Muscle layer of colon (tissue), 2 donors: Measurements from ENCODE around the gene UBXN10.
"Not testable (repeated sequence)": the region's sequence is repeated elsewhere in the genome, so short reads cannot be mapped to it uniquely, and the experiment has no call there.

Source experiments
- H3K27ac ChIP-seq: one replicate; pipeline ENCODE4 v1.7.0; 2013; ENCODE audit warnings: low read depth, mild to moderate bottlenecking, low read length, moderate library complexity
- H3K27me3 ChIP-seq, 2 donors: one replicate each; pipeline ENCODE4 v1.7.0; 2013; ENCODE audit warnings: low read length in 2 of 2, mild to moderate bottlenecking in 2 of 2; ENCODE audit not compliant: insufficient read depth in 2 of 2, control insufficient read depth in 1 of 2
- H3K36me3 ChIP-seq: one replicate; pipeline ENCODE4 v1.7.0; 2013; ENCODE audit warnings: mild to moderate bottlenecking, low read length; ENCODE audit not compliant: insufficient read depth
- H3K4me1 ChIP-seq: one replicate; pipeline ENCODE4 v1.7.0; 2013; ENCODE audit warnings: mild to moderate bottlenecking, low read length; ENCODE audit not compliant: insufficient read depth
- H3K4me3 ChIP-seq, 2 donors: one replicate each; pipeline ENCODE4 v1.7.0; 2013; ENCODE audit warnings: low read length in 2 of 2, low read depth in 1 of 2, mild to moderate bottlenecking in 1 of 2, moderate library complexity in 1 of 2
- H3K9ac ChIP-seq: one replicate; pipeline ENCODE4 v1.7.0; 2013; ENCODE audit warnings: low read length
- H3K9me3 ChIP-seq: one replicate; pipeline ENCODE4 v1.7.0; 2013; ENCODE audit warnings: mild to moderate bottlenecking, low read length
- donor health status: abdominal sarcoma.
- donor health status: Adenocarcinoma of cecum.

Gene UBXN10

DNA sequence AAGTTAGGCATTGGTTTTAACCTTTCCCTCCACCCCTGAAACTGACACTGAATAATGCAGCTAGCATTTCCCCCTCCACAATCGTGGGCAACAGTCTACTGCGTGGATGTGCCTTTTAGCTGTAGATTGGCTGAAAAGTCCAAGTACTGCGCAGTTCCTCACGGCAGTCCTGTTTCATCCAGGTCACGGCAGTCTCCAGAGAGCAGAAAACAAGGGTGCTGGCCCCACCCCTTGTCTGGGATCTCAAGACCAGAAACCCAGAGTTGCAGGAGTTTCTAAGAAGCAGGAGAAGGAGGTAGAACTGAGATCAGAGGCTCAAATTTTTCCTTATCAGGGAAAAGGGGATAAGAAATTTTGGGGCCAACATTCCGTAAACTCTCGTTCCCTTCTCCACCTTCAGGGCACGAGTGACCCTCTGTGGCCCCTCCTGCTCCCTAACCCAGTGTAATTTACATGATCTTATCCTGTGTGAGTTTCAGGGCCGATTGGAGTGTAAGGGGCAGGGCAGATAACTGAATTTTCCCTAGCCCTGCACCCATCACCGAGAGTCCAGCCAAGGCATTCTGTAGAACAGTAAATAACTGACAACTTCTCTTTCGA is 26.3 kb downstream of the UBXN10 start:
- no peak overlapping the region for H3K9ac ChIP-seq
- H3K27me3 ChIP-seq = no peaks in the 10 kb centered on the region
- no peak overlapping the region for H3K27ac ChIP-seq
- H3K36me3 ChIP-seq = no peaks in the 10 kb centered on the region
- no peak overlapping the region for H3K4me3 ChIP-seq
- peaks cover 10% of the 10 kb centered on the region for H3K4me1 ChIP-seq
- no peaks in the 10 kb centered on the region for H3K9me3 ChIP-seq

DNA sequence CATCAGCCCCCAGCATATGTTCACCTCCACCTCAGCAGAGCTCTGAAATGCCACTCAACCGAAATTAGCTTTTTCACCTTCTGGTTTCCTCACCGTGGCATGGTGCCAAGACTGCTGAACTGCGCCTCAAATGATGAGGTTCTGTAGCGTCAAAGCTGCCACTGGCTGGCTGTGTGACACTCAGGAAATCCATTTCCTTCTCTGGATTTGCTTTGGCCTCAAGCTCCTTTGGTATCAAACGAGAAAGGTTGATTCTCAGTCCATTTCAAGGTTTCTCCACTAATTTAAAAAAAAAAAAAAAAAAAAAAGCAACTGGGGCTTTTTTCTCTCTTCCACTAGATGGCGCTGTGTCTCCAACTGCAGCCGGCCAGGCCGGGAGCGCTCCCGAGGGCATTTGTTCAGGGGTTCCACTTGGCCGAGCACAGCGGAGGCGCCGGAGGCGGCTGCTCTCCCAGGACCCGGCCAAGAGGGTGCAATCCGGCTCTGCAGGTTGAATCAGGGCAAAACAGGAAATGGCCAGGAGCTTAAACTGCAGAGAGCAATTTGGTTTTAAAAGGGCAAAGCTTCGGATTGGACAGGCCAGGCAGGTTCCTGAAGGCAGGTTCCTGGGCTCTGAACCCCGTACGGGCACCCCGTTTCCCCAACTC is 26.9 kb downstream of the UBXN10 start:
- Histone ChIP-seq H3K4me3 (no peak overlapping the region), H3K9me3 (no peaks in the 10 kb centered on the region), H3K4me1 (peaks cover 10% of the 10 kb centered on the region), H3K27me3 (no peaks in the 10 kb centered on the region), H3K27ac (no peak overlapping the region), H3K9ac (no peak overlapping the region), H3K36me3 (no peaks in the 10 kb centered on the region)

DNA sequence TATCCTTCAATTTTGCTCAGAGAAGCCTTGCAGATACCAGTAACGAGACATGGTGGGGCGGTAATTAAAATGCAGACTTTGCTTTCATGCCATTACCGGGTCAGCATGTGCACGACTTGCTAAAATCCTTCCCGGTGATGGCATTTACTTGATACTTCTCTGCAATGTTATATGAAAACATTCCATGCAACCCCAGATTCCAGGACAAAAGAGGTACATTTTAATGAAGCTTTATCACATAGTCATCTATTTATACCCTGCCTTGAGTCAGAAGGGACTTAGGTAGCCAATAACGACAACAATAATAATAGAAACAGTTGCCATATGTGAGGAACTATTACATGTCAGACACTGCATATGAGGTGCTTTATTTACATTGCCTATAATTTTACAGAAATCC is 29.8 kb downstream of the UBXN10 start:
- H3K4me1 ChIP-seq = peaks cover 10% of the 10 kb centered on the region
- no peak overlapping the region for H3K9ac ChIP-seq
- H3K27me3 ChIP-seq = no peaks in the 10 kb centered on the region
- no peak overlapping the region for H3K4me3 ChIP-seq
- no peaks in the 10 kb centered on the region for H3K36me3 ChIP-seq
- no peak overlapping the region for H3K27ac ChIP-seq
- H3K9me3 ChIP-seq = no peaks in the 10 kb centered on the region

DNA sequence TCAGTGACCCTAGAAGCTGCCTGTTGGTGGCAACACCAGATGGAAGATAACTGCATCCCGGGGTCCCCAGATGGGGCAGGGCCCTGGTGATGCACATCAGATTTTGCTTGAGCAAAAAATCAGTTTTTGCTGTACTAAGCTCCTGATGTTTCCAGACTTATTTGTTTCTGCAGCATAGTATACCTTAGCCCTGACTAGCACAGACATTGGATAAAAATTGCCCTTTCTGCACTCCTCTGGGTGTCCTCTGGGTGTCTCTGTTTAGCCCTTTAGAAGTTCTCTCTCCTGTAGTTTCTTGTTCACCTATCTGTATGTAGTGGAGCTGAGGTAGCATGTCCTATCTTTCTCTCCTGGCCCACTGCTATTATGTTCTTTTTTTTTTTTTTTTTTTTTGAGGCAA is 30.7 kb downstream of the UBXN10 start:
- Histone ChIP-seq H3K9me3 (no peaks in the 10 kb centered on the region), H3K9ac (no peak overlapping the region), H3K36me3 (no peaks in the 10 kb centered on the region), H3K27ac (no peak overlapping the region), H3K4me1 (peaks cover 10% of the 10 kb centered on the region), H3K27me3 (no peaks in the 10 kb centered on the region), H3K4me3 (no peak overlapping the region)

DNA sequence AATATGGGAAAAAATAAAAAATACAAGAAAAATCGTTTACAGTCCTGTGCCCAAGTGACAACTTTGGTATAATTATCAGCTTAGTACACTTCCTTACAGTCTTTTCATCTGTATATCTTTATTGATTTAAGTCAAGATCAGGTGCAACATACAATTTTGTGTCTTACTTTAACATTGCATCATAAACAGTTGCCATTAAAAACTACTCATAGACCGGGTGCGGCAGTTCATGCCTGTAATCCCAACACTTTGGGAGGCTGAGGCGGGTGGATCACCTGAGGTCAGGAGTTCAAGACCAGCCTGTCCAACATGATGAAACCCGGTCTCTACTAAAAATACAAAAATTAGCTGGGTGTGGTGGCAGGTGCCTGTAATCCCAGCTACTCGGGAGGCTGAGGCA is 33.2 kb downstream of the UBXN10 start:
- H3K9me3 ChIP-seq, H3K4me3 ChIP-seq, H3K4me1 ChIP-seq, H3K36me3 ChIP-seq, H3K9ac ChIP-seq, H3K27ac ChIP-seq, H3K27me3 ChIP-seq: not testable (repeated sequence)

DNA sequence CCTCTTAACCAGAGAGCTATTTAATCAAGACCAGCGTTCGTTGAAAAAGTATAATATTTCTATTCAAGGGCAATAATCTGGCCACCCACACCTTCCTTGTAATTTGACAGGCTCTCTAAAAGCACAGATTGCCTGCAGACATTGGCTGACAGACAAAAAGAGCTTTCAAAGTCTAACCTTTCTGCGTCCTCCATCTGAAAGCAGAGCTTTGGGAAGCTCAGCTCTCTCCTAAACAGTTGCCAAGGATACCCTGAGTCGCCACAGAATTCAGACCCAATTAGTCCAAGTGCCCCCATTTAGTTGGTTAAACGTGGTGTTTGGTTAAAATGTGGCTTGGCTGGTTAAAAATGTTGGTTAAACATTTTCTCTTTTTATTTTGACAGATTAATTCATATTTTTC is 34.1 kb downstream of the UBXN10 start:
- H3K36me3 ChIP-seq = no peaks in the 10 kb centered on the region
- no peaks in the 10 kb centered on the region for H3K4me1 ChIP-seq
- H3K27ac ChIP-seq = no peak overlapping the region
- H3K4me3 ChIP-seq = no peak overlapping the region
- no peaks in the 10 kb centered on the region for H3K9me3 ChIP-seq
- no peaks in the 10 kb centered on the region for H3K27me3 ChIP-seq
- H3K9ac ChIP-seq = no peak overlapping the region

DNA sequence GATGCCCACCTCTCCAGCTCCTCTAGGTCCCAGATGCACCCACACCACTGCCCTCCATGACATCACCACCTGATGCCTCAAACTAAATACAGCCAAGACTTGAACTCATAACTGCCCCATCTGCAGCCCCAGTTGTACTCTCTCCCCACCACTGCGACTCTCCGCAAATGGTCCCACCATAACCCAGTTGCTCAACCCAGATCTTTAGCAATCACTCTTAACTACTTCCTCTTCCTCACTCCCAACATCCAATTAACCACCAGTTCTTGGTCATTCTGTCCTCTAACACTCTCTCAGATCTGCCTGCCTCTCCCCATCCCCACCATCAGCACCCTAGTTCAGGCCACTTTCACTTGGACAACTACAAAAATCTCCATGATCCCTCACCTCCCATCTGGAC is 37.2 kb downstream of the UBXN10 start:
- Histone ChIP-seq H3K9me3 (no peaks in the 10 kb centered on the region), H3K27ac (no peak overlapping the region), H3K9ac (no peak overlapping the region), H3K4me3 (no peak overlapping the region), H3K4me1 (no peaks in the 10 kb centered on the region), H3K27me3 (no peaks in the 10 kb centered on the region), H3K36me3 (no peaks in the 10 kb centered on the region)

DNA sequence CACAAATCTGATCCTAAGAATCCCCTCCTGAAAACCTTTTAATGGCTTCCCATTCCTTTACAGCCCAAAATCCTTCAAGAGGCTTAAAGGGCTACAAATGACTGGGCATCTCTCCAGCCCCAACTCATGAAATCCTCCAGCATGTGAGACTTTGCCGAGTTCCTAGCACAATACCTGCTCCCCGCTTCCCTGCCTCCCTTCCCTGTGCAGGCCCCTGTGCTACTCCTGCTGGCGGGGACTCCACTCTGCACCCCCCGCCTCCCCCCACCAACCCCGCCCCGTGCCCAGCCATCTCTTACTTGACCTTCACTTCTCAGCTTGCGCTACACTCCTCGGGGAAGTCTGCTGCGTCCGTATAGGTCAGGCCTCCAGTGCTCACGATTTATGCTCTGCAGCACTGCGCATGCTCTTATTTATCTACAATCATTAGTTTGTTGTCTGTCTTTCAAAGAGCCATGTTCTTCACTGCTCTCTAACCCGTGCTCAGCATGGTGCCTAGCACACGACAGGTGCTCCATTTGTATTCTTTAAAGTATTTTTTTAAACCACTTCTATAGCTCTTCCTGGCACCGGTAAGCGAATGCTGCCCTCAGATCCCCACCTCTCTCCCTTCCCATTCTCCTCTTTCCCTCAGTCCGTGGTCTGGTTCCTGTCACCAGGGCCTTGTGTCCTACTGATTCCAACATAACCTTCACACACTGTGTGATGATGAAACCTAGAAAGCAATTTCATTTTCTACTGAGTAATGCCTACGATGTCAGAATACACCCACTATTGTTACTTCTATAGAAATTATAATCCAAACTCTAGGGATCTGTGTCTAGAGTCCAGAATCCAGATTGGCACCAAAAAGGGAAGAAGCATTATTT is 37.9 kb downstream of the UBXN10 start:
- no peak overlapping the region for H3K9ac ChIP-seq
- no peak overlapping the region for H3K4me3 ChIP-seq
- H3K9me3 ChIP-seq = no peaks in the 10 kb centered on the region
- no peak overlapping the region for H3K27ac ChIP-seq
- H3K36me3 ChIP-seq = no peaks in the 10 kb centered on the region
- no peaks in the 10 kb centered on the region for H3K4me1 ChIP-seq
- no peaks in the 10 kb centered on the region for H3K27me3 ChIP-seq

DNA sequence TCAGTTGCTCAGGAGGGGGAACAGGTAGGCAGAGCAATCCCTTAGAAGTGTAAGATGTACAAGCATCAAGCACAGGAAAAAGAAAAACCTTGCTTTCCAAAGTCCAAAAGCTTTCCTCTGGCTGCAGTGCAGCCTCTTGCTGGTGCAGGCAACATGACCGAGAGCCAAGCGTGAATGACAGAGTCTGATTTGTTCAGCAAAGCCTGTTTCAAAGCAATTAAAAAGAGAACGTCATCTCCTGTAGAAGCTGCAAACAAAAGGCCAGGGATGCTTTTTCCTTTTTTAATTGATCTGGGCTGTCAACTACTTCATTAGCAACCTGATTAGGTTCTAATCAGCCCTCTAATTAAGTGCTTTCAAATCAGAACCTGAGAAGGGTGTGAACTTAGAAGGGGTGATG is 38.6 kb downstream of the UBXN10 start:
- H3K27me3 ChIP-seq = no peaks in the 10 kb centered on the region
- no peak overlapping the region for H3K27ac ChIP-seq
- H3K9me3 ChIP-seq = no peaks in the 10 kb centered on the region
- no peak overlapping the region for H3K9ac ChIP-seq
- no peaks in the 10 kb centered on the region for H3K36me3 ChIP-seq
- no peaks in the 10 kb centered on the region for H3K4me1 ChIP-seq
- H3K4me3 ChIP-seq = no peak overlapping the region

DNA sequence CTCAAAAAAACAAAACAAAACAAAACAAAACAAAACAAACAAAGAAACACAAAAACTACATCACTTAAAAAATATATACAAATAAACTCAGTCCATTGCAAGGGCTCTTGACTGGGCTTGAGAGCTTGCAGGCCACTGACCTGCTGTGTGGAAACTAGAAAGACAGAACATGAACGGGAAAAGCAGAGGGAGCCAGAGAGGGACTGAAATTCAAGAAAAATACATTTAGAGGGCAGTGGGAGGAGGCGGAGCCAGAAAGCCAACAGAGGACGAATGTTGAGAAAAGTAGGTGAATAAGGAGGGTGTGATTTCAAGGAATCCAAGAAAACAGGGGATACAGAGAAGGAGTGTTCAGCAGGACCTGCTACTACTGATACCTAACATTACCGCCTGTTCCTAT is 41.8 kb downstream of the UBXN10 start:
- Histone ChIP-seq H3K4me3 (no peak overlapping the region), H3K36me3 (no peaks in the 10 kb centered on the region), H3K9ac (no peak overlapping the region), H3K4me1 (no peaks in the 10 kb centered on the region), H3K27ac (no peak overlapping the region), H3K9me3 (no peaks in the 10 kb centered on the region), H3K27me3 (no peaks in the 10 kb centered on the region)

DNA sequence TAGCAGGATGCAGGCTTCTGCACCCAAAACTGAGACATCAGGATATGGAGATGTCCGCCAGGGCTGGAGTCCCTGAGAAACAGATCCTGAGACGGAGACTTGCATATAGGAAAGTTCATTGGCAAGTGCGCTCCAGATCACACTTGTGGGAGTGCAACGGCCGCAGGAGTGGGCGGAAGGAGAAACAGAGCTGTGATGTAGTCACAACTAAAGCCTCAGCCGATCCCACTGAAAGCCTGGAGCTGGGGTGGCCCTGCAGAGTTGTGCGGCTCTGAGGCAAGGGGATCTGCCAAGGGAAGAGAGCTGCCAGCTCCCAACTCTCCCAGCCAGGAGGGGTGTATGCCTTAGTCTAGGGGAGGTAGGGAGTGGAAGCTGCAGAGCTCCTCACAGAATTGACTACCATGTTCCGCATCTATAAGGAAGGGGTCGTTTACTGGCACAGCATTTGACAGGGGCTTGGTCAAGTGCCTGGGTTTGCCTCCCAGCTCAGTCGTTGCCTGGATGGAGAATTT is 42.5 kb downstream of the UBXN10 start:
- no peaks in the 10 kb centered on the region for H3K27me3 ChIP-seq
- no peak overlapping the region for H3K9ac ChIP-seq

More for the DNA sequence above, 42.5 kb downstream of the UBXN10 start:
- Histone ChIP-seq H3K9me3 (no peaks in the 10 kb centered on the region), H3K36me3 (no peaks in the 10 kb centered on the region), H3K4me1 (no peaks in the 10 kb centered on the region), H3K4me3 (no peak overlapping the region), H3K27ac (no peak overlapping the region)
